Fibroblast of villous mesenchyme (primary cell): ENCODE measurements around the gene DHRS2. TPM values are rescaled to one million over a fixed set of nuclear protein-coding genes. Genes with fewer than 3 reads are reported as not detected.

Experiments used
- DNase-seq: peaks from one replicate; pipeline ENCODE4 v3.0.0-alpha.2; 2010; ENCODE audit warnings: low read depth
- H3K4me3 ChIP-seq: 2 replicates; pipeline ENCODE4 v1.5.1; 2011; ENCODE audit warnings: low read depth, mild to moderate bottlenecking, low read length
- total RNA-seq: library from RNA; depleted of rRNA; stranded (reverse); fragments of >200 nt; gene quantifications from 2 replicates; pipeline ENCODE4 v1.2.3, GENCODE V29; 2012
- TF ChIP-seq, protein P1 (sequence below): IDR thresholded peaks from 2 replicates; pipeline ENCODE4 v1.5.1; 2012; ENCODE audit warnings: low read depth, mild to moderate bottlenecking, low read length; ENCODE audit not compliant: insufficient read depth

DHRS2 gene
- total RNA-seq, 1 donor: 0.43 TPM

DNA sequence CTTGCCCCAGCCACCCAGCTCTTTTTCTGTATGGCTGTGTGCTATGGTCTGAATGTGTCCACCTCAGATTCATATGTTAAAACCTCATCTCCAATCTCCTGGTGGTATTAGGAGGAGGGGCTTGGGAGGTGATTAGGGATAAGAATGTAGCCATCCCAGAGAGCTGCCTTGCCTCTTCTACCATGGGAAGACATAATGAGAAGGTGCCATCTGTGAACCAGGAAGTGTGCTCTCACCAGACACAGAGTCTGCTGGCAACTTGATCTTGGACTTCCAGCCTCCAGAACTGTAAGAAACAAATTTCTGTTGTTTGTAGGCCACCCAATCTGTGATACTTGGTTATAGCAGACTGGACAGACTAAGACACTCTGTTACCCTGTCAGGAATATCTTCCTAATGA is 34.7 kb upstream of the DHRS2 start:
- no peak overlapping the region for H3K4me3 ChIP-seq
- no peak for DNase-seq
- TF ChIP-seq, protein P1, sequence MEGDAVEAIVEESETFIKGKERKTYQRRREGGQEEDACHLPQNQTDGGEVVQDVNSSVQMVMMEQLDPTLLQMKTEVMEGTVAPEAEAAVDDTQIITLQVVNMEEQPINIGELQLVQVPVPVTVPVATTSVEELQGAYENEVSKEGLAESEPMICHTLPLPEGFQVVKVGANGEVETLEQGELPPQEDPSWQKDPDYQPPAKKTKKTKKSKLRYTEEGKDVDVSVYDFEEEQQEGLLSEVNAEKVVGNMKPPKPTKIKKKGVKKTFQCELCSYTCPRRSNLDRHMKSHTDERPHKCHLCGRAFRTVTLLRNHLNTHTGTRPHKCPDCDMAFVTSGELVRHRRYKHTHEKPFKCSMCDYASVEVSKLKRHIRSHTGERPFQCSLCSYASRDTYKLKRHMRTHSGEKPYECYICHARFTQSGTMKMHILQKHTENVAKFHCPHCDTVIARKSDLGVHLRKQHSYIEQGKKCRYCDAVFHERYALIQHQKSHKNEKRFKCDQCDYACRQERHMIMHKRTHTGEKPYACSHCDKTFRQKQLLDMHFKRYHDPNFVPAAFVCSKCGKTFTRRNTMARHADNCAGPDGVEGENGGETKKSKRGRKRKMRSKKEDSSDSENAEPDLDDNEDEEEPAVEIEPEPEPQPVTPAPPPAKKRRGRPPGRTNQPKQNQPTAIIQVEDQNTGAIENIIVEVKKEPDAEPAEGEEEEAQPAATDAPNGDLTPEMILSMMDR: no peak

DNA sequence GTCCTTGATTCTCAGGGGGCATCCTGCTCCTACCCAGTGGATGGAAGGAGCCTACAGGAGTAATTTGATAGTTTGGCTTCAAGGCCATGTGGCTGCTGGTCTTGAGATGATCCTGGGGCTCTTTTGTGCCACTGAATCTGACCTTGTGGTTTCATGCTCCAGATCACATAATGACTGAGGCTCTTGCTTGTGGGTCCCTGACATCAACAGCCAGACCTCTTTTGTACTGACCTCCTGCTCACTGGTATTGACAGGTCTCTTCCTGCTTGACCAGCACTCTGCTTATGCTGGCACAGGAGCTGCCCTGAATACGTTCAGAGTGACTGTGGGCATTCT is 34.4 kb upstream of the DHRS2 start:
- no peak overlapping the region for H3K4me3 ChIP-seq
- TF ChIP-seq, protein P1: no peak
- no peak for DNase-seq

DNA sequence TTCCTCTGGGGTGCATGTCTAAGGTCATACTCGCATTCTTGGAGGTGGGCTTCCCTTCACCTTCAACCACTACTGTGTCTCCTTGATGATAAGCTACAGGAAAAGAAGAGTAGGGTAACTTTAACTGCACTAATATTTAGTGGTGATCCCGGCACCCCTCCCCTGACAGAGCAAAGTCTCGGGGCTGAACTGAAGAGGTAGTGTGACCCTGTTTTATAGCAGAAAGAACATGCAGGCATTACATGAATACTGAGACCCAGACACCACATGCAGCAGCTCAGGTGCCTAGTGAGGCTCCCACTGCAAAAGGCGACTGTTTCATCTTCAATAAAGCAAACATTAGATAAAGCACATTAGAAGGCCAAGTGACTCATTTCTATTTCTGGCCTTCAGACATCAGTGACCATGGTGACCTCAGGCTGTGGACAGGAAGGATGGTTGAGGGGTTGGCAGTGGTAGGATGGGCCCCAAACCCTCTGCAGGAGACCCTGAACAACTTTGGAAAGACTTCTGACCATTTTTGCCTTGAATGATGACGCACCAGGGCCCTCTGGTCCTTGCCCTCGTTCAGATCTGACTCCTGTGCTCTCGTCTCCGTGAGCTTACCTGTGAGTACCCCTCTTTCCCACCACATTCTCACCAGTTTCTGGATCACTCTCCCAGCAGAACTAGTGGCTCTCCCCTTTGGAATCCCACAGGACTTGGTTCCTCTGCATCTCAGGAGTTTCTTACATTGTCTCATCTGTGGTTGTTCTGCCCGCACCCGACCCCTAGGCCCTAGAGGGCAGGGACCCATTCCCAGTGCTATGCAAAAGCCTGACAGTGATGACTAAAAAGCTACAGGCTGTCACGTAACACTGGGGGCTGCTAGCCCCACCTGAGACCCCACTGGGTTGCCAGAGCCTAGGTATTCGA is 33.7 kb upstream of the DHRS2 start:
- DNase-seq: no peak
- TF ChIP-seq, protein P1: no peak
- H3K4me3 ChIP-seq: no peak overlapping the region

DNA sequence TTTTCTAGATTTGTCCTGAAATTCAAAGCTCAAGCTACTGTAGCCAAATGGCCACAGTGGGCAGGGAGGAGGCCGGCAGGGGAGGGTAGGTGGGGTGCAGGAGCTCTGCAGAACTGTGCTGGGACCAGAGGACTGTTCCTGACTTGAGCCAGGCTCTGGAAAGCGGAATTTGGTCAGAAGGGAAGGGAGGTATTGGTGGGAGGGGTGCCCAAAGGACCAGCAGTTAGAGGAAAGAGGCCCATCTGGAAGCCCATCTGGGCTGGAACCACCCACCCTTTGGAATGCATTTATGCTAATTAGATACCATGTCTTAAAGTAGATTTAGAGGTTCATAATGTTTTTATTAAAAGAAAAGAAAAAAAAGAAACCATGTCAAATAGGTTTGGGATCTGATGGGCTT is 33.1 kb upstream of the DHRS2 start:
- TF ChIP-seq, protein P1: no peak
- no peak for DNase-seq
- H3K4me3 ChIP-seq: no peak overlapping the region

DNA sequence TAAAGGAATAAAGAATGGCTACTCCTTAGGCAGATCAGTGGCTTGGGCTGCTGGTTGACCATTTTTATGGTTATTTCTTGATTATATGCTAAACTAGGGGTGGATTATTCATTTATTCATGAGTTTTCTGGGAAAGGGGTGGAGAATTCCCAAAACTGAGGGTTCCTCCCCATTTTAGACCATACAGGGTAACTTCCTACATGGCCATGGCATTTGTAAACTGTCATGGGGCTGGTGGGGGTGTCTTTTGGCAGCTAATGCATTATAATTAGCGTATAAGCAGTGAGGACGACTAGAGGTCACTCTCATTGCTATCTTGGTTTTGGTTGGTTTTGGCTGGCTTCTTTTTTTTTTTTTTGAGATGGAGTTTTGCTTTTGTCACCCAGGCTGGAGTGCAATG is 32.0 kb upstream of the DHRS2 start:
- H3K4me3 ChIP-seq: no peak overlapping the region
- DNase-seq: no peak
- TF ChIP-seq, protein P1: no peak

DNA sequence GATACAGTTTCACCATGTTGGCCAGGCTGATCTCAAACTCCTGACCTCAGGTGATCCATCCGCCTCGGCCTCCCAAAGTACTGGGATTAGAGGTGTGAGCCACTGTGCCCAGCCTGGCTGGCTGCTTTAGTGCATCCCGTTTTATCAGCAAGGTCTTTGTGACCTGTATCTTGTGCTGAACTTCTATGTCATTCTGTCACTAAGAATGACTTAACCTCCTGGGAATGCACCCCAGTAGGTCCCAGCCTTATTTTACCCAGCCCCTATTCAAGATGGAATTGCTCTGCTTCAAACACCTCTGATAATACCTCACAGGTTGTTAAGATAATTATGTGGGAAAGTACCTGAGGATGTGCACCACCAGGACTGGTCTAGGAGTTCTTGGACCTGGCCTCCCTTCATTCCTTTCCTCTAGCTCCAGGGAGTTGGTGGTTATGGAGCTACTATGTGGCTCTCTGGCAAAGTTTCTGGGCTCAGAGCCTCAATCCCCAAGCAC is 31.4 kb upstream of the DHRS2 start:
- TF ChIP-seq, protein P1: no peak
- no peak for DNase-seq
- H3K4me3 ChIP-seq: no peak overlapping the region
